K562 (cell line): ENCODE measurements around the gene ANKMY1. TPM values are rescaled to one million over a fixed set of nuclear protein-coding genes. Genes with fewer than 3 reads are reported as not detected.

Experiments
- AFF1 ChIP-seq, 2 experiments: fragments of 450-650 bp; IDR thresholded peaks; 2 replicates each; pipeline ENCODE4 v1.6.1; 2018; ENCODE audit warnings: mild to moderate bottlenecking in 2 of 2, low read depth in 1 of 2; ENCODE audit not compliant: partially characterized antibody in 2 of 2
- PCBP1 ChIP-seq: fragments of 200-400 bp; formaldehyde crosslinking; IDR thresholded peaks from 2 replicates; pipeline ENCODE4 v1.6.1; 2018; ENCODE audit warnings: mild to moderate bottlenecking, low read depth, low read length; ENCODE audit not compliant: poor library complexity, severe bottlenecking
- RAD51 ChIP-seq: fragments of 450-650 bp; IDR thresholded peaks from 2 replicates; pipeline ENCODE4 v1.7.1; 2016; ENCODE audit warnings: low read depth, mild to moderate bottlenecking, borderline replicate concordance
- SNAPC5 ChIP-seq: fragments of 250-450 bp; sonication (Bioruptor Pico); IDR thresholded peaks from 2 replicates; pipeline ENCODE4 v1.8.0; 2021; ENCODE audit warnings: moderate library complexity, mild to moderate bottlenecking, inconsistent platforms
- STAT5B ChIP-seq: fragments of 250-450 bp; sonication (Bioruptor Pico); IDR thresholded peaks from 2 replicates; pipeline ENCODE4 v1.8.0; 2021; ENCODE audit warnings: mild to moderate bottlenecking, inconsistent platforms
- TAF15 ChIP-seq: fragments of 200-400 bp; formaldehyde crosslinking; IDR thresholded peaks from 2 replicates; pipeline ENCODE4 v1.6.1; 2017; ENCODE audit warnings: mild to moderate bottlenecking, low read depth, low read length, moderate library complexity
- ZNF609 ChIP-seq: sonication (generic); formaldehyde crosslinking; IDR thresholded peaks from 2 replicates; pipeline ENCODE4 v1.8.1; 2023; ENCODE audit warnings: missing genetic modification reagents, mild to moderate bottlenecking, borderline replicate concordance
- ZNF639 ChIP-seq, 2 experiments: fragments of 200-800 bp in 1 of 2; sonication (Bioruptor generic) in 1 of 2; sonication (generic) in 1 of 2; formaldehyde crosslinking in 1 of 2; IDR thresholded peaks in 1 of 2; conservative IDR thresholded peaks in 1 of 2; 2 replicates each; pipeline versions ENCODE4 v1.5.0 to v1.6.1; 2016 to 2020; ENCODE audit warnings: missing compliant biosample characterization in 1 of 2, missing genetic modification characterization in 1 of 2, missing genetic modification reagents in 1 of 2
- ZNF79 ChIP-seq: fragments of 250-450 bp; sonication (Bioruptor Pico); IDR thresholded peaks from 2 replicates; pipeline ENCODE4 v1.4.0; 2020; ENCODE audit warnings: low read depth, mild to moderate bottlenecking, moderate library complexity
- polyA plus RNA-seq, 8 experiments: library from polyadenylated mRNA; depleted of rRNA in 4 of 8; stranded (reverse) in 5 of 8; unstranded in 3 of 8; fragments of >200 nt; fragmentation: Nextera tagmentation in 2 of 8; fragmentation: Illumina TruSeq in 1 of 8; extraction: Ambion mirVana in 2 of 8; extraction: Trizol in 1 of 8; gene quantifications; 2 replicates each; pipeline versions ENCODE4 v1.2.1 to v1.2.3, GENCODE V29; 2011 to 2014; ENCODE audit warnings: inconsistent platforms in 1 of 8, missing spikeins in 1 of 8
- total RNA-seq, 7 experiments: library from RNA; depleted of rRNA in 6 of 7; stranded (reverse); fragments of >200 nt in 6 of 7; fragmentation: Illumina TruSeq in 2 of 7; extraction: Trizol in 2 of 7; gene quantifications; 2 replicates each; pipeline versions ENCODE4 v1.2.1 to v1.2.3, GENCODE V29; 2011 to 2021; ENCODE audit warnings: low replicate concordance in 1 of 7
- TF ChIP-seq, protein P1 (sequence below), 3 experiments: fragments of 200-800 bp in 1 of 3; sonication (Bioruptor generic) in 1 of 3; sonication (generic) in 1 of 3; formaldehyde crosslinking in 1 of 3; IDR thresholded peaks; 2 replicates each; pipeline versions ENCODE4 v1.6.1 to v1.8.0; 2016 to 2022; ENCODE audit warnings: mild to moderate bottlenecking in 2 of 3, missing compliant biosample characterization in 2 of 3, missing genetic modification characterization in 2 of 3, missing genetic modification reagents in 1 of 3
- TF ChIP-seq, protein P2 (sequence below): fragments of 250-450 bp; sonication (Bioruptor Pico); IDR thresholded peaks from 2 replicates; pipeline ENCODE4 v1.4.0; 2020

The ANKMY1 gene
- total and polyA plus RNA-seq, 9 of the 15 experiments (the other 6 are each of a cell fraction or from before 2014, with no cell fraction given) = 0.75 to 15.1 (median 11.7) TPM

DNA sequence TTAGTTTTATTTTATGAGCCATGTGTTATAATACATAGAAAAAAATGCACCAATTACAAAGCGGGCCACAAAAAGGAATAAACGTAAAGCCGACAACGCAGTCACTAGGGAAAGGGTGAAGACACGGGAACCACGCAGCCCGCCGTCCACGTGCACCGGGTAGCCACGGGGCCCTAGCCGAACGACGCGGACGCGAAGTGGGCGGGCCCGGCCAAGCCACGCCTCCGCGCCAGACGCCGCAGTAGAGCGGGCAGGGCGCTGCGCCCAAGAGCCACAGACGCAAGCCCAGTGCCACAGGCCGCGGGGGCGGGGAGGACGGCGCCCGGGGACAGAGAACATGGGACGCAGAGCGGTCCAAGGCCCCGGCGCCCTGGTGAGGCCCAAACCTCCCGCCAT lies 2.3 kb upstream of the ANKMY1 start, which contains the start of gene DUSP28 (continued):
- TF ChIP-seq, protein P1, sequence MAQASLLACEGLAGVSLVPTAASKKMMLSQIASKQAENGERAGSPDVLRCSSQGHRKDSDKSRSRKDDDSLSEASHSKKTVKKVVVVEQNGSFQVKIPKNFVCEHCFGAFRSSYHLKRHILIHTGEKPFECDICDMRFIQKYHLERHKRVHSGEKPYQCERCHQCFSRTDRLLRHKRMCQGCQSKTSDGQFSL (CRISPR knock-in tag; IDR thresholded peaks at IDR 0.05) = no peak
- TF ChIP-seq, protein P1 (tag; IDR thresholded peaks at IDR 0.05) = no peak
- TF ChIP-seq PCBP1 (peak; percentile 86), ZNF79 (CRISPR knock-in tag) (no peak), AFF1 (IDR thresholded peaks at IDR 0.05; ENCODE audit: low read depth in 1 of 2, partially characterized antibody in 2 of 2) (no peak), RAD51 (no peak), ZNF609 (CRISPR knock-in tag) (no peak), SNAPC5 (CRISPR knock-in tag) (no peak), STAT5B (CRISPR knock-in tag) (no peak), TAF15 (no peak), ZNF639 (CRISPR knock-in tag; conservative IDR thresholded peaks at IDR 0.05 in 1 of 2, IDR thresholded peaks at IDR 0.05 in 1 of 2) (no peak)
- TF ChIP-seq, protein P2, sequence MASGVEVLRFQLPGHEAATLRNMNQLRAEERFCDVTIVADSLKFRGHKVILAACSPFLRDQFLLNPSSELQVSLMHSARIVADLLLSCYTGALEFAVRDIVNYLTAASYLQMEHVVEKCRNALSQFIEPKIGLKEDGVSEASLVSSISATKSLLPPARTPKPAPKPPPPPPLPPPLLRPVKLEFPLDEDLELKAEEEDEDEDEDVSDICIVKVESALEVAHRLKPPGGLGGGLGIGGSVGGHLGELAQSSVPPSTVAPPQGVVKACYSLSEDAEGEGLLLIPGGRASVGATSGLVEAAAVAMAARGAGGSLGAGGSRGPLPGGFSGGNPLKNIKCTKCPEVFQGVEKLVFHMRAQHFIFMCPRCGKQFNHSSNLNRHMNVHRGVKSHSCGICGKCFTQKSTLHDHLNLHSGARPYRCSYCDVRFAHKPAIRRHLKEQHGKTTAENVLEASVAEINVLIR (CRISPR knock-in tag) = no peak
